ENCODE results near the gene IFNLR1. TPM values are rescaled to one million over a fixed set of nuclear protein-coding genes. Genes with fewer than 3 reads are reported as not detected.

Gene IFNLR1
- total RNA-seq, 2 experiments from 2014 or later: 29.4 to 30.5 TPM

DNA sequence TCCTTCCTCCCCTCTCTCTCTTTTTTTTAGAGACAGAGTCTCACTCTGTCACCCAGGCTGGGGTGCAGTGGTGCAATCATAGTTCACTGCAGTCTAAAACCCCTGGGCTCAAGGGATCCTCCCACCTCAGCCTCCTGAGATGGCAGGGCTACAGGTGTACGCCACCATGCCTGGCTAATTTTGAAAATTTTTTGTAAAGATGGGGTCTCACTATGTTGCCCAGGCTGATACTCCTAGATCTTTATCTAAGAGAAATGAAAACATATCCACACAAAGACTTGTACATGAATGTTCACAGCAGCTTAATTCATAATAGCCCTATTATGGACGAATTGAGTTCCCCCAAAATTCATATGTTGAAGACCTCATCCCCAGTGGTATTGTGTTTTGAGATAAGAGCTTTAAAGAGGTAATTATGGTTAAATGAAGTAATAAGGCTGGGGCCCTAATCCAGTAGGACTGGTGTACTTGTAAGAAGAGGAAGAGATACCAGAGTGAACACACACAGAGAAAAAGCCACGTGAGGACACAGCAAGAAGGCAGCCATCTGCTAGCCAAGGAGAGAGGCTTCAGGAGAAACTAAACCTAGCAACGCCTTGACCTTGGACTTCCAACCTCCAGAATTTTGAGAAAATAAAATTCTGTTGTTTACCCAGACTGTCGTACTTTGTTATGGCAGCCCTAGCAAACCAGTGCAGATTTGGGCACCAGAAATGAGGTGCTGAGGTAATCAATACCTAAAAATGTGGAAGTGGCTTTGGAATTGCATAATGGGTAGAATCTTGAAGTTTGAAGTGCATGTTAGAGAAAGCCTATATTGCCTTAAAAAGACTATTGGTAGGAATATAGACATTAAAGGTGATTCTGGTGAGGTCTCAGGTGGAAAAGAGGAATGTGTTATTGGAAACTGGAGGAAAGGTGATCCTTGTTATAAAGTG, 13.2 kb downstream of the IFNLR1 start:
- H3K27ac ChIP-seq (ENCODE audit: low read depth, low read length, poor library complexity, severe bottlenecking): no peak overlapping the region
- intact Hi-C loops (cut with micrococcal nuclease; ENCODE audit: unreplicated experiment): no loop called here
- H2AFZ ChIP-seq (ENCODE audit: low read length): no peak overlapping the region
- POLR2A ChIA-PET: no interaction called here
- DNase-seq (ENCODE audit: low spot score): no peak
- no peaks in the 10 kb centered on the region; the same call in 1 of the 2 replicates for H4K20me1 ChIP-seq (ENCODE audit: insufficient read depth, low read length)
- H3K79me2 ChIP-seq (ENCODE audit: insufficient read depth, low read depth, low read length): peaks cover 88% of the 10 kb centered on the region
- no TSS peak for BruUV-seq (replicated peaks)
- TF ChIP-seq, protein P1, sequence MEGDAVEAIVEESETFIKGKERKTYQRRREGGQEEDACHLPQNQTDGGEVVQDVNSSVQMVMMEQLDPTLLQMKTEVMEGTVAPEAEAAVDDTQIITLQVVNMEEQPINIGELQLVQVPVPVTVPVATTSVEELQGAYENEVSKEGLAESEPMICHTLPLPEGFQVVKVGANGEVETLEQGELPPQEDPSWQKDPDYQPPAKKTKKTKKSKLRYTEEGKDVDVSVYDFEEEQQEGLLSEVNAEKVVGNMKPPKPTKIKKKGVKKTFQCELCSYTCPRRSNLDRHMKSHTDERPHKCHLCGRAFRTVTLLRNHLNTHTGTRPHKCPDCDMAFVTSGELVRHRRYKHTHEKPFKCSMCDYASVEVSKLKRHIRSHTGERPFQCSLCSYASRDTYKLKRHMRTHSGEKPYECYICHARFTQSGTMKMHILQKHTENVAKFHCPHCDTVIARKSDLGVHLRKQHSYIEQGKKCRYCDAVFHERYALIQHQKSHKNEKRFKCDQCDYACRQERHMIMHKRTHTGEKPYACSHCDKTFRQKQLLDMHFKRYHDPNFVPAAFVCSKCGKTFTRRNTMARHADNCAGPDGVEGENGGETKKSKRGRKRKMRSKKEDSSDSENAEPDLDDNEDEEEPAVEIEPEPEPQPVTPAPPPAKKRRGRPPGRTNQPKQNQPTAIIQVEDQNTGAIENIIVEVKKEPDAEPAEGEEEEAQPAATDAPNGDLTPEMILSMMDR (conservative IDR thresholded peaks at IDR 0.05; ENCODE audit: low read length): no peak
- TF ChIP-seq EZH2phosphoT487 (IDR thresholded peaks at IDR 0.05; ENCODE audit: borderline replicate concordance, low read depth, low read length): no peak
- no peaks in the 10 kb centered on the region for H3K9me3 ChIP-seq (ENCODE audit: low read length)
- peaks cover 7% of the 10 kb centered on the region for H3K4me1 ChIP-seq (ENCODE audit: insufficient read depth, low read length, poor library complexity, severe bottlenecking)
- H3K4me2 ChIP-seq (ENCODE audit: low read length): no peak overlapping the region
- CTCF ChIA-PET (ENCODE audit: unreplicated experiment): no interaction called here
- H3K36me3 ChIP-seq (ENCODE audit: insufficient read depth, low read length): peaks cover 95% of the 10 kb centered on the region
- H3K9me2 ChIP-seq (ENCODE audit: insufficient read depth, low read length): no peaks in the 10 kb centered on the region
- H3K4me3 ChIP-seq (ENCODE audit: low read depth, low read length, poor library complexity, severe bottlenecking): no peak overlapping the region

DNA sequence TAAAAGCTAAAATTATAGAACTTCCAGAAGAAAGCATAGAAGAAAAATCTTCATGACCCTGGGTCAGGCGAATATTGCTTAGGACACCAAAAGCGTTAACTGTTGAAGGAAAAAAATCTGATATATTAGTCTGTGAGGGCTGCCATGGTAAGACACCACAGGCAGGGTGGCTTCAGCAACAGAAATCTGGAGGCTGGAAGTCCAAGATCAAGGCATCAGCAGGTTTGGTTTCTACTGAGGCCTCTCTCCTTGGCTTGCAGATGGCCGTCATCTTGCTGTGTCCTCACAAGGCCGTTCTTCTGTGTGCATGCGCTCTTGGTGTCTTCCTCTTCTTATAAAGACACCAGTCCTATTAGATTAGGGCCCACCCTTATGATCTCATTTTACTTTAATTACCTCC, 14.5 kb downstream of the IFNLR1 start:
- no peak overlapping the region for H3K27ac ChIP-seq (ENCODE audit: low read depth, low read length, poor library complexity, severe bottlenecking)
- H3K79me2 ChIP-seq (ENCODE audit: insufficient read depth, low read depth, low read length): peaks cover 74% of the 10 kb centered on the region
- no peak for TF ChIP-seq EZH2phosphoT487 (IDR thresholded peaks at IDR 0.05; ENCODE audit: borderline replicate concordance, low read depth, low read length)
- TF ChIP-seq, protein P1 (conservative IDR thresholded peaks at IDR 0.05; ENCODE audit: low read length): no peak
- no TSS peak for BruUV-seq (replicated peaks)
- intact Hi-C loops (cut with micrococcal nuclease; ENCODE audit: unreplicated experiment): no loop called here
- DNase-seq (ENCODE audit: low spot score): no peak
- no peaks in the 10 kb centered on the region for H3K9me2 ChIP-seq (ENCODE audit: insufficient read depth, low read length)
- POLR2A ChIA-PET: interaction anchor here (0.6 to 1.6 kb wide), 4 partner anchors 18 to 755 kb away, joined by 3 to 6 read pairs (median 4); no protein-coding TSS in a partner anchor
- peaks cover 7% of the 10 kb centered on the region for H3K4me1 ChIP-seq (ENCODE audit: insufficient read depth, low read length, poor library complexity, severe bottlenecking)
- no peak overlapping the region for H3K4me2 ChIP-seq (ENCODE audit: low read length)
- CTCF ChIA-PET (ENCODE audit: unreplicated experiment): interaction anchor here (0.9 kb wide), 1 partner anchor 14 kb away, joined by 3 read pairs; the partner anchor contains the start of gene IFNLR1
- H3K4me3 ChIP-seq (ENCODE audit: low read depth, low read length, poor library complexity, severe bottlenecking): no peak overlapping the region
- H2AFZ ChIP-seq (ENCODE audit: low read length): no peak overlapping the region
- H3K36me3 ChIP-seq (ENCODE audit: insufficient read depth, low read length): peaks cover 95% of the 10 kb centered on the region
- no peaks in the 10 kb centered on the region for H4K20me1 ChIP-seq (ENCODE audit: insufficient read depth, low read length)
- no peaks in the 10 kb centered on the region for H3K9me3 ChIP-seq (ENCODE audit: low read length)

DNA sequence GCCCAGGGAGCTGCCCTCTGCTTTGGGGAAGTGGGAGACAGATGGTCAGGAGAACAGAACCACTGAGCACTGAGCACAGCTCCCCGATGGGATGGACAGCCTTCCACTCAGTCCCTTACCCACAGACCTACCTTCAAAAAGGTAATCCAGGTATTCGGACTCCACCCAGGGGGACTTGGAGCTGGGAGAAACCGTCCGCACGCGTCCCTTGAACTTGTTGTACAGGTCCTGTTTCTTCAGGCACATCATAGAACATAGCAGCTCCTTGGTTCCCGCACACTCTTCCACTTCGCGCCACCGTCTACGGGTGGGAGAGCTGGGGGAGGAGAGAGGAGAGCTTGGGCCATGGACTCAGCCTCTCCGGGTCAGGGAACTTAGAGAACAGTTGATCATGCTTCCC, 17.8 kb downstream of the IFNLR1 start:
- BruUV-seq (replicated peaks): no TSS peak
- peaks cover 6% of the 10 kb centered on the region for H3K4me1 ChIP-seq (ENCODE audit: insufficient read depth, low read length, poor library complexity, severe bottlenecking)
- peaks cover 95% of the 10 kb centered on the region for H3K36me3 ChIP-seq (ENCODE audit: insufficient read depth, low read length)
- no peaks in the 10 kb centered on the region for H3K9me2 ChIP-seq (ENCODE audit: insufficient read depth, low read length)
- POLR2A ChIA-PET: interaction anchor here (0.6 kb wide), 1 partner anchor 12 kb away, joined by 3 read pairs; no protein-coding TSS in a partner anchor
- H3K9me3 ChIP-seq (ENCODE audit: low read length): no peaks in the 10 kb centered on the region
- no peak for DNase-seq (ENCODE audit: low spot score)
- intact Hi-C loops (cut with micrococcal nuclease; ENCODE audit: unreplicated experiment): no loop called here
- no peaks in the 10 kb centered on the region for H4K20me1 ChIP-seq (ENCODE audit: insufficient read depth, low read length)
- H3K79me2 ChIP-seq (ENCODE audit: insufficient read depth, low read depth, low read length): peaks cover 44% of the 10 kb centered on the region
- no peak overlapping the region for H3K27ac ChIP-seq (ENCODE audit: low read depth, low read length, poor library complexity, severe bottlenecking)
- H3K4me3 ChIP-seq (ENCODE audit: low read depth, low read length, poor library complexity, severe bottlenecking): no peak overlapping the region
- TF ChIP-seq, protein P1 (conservative IDR thresholded peaks at IDR 0.05; ENCODE audit: low read length): no peak
- no peak for TF ChIP-seq EZH2phosphoT487 (IDR thresholded peaks at IDR 0.05; ENCODE audit: borderline replicate concordance, low read depth, low read length)
- no peak overlapping the region for H3K4me2 ChIP-seq (ENCODE audit: low read length)
- CTCF ChIA-PET (ENCODE audit: unreplicated experiment): no interaction called here
- no peak overlapping the region for H2AFZ ChIP-seq (ENCODE audit: low read length)

Data from OCI-LY7 (cell line).